Breast epithelium (tissue), 4 donors: ENCODE data around the gene SLC39A13. TPM values are rescaled to one million over a fixed set of nuclear protein-coding genes. Genes with fewer than 3 reads are reported as not detected.

Source experiments
- DNase-seq, 2 donors: peaks; one replicate each; pipeline ENCODE4 v3.0.0-alpha.2; 2019; ENCODE audit warnings: low spot score in 2 of 2
- H3K27ac ChIP-seq, 2 donors: fragments of 200-600 bp; sonication (generic) in 1 of 2; one replicate each; pipeline ENCODE4 v1.5.1; 2016 to 2019; ENCODE audit warnings: mild to moderate bottlenecking in 1 of 2
- H3K27me3 ChIP-seq, 2 donors: fragments of 200-600 bp; sonication (generic) in 1 of 2; one replicate each; pipeline versions ENCODE4 v1.5.1 to v1.6.0; 2017 to 2019; ENCODE audit warnings: control low read depth in 1 of 2, mild to moderate bottlenecking in 1 of 2
- H3K36me3 ChIP-seq: fragments of 200-600 bp; one replicate; pipeline ENCODE4 v1.5.1; 2019
- H3K4me1 ChIP-seq, 2 donors: fragments of 200-600 bp; sonication (generic); one replicate each; pipeline ENCODE4 v1.5.1; 2016 to 2019; ENCODE audit warnings: control low read depth in 1 of 2
- H3K4me3 ChIP-seq, 3 donors: fragments of 200-600 bp; sonication (generic); 1 replicate in 2 of 3; 2 replicates in 1 of 3; pipeline ENCODE4 v1.5.1; 2016 to 2019; ENCODE audit warnings: mild to moderate bottlenecking in 3 of 3, moderate library complexity in 2 of 3
- H3K9me3 ChIP-seq, 2 donors: fragments of 200-600 bp; sonication (generic) in 1 of 2; one replicate each; pipeline ENCODE4 v1.5.1; 2016 to 2019; ENCODE audit warnings: control low read depth in 1 of 2
- POLR2A ChIP-seq: fragments of 450-650 bp; IDR thresholded peaks from one replicate; pipeline ENCODE4 v1.6.1; 2016; ENCODE audit warnings: antibody characterized with exemption, mild to moderate bottlenecking, moderate library complexity
- POLR2AphosphoS5 ChIP-seq, 3 donors: sonication (generic); formaldehyde crosslinking; IDR thresholded peaks; one replicate each; pipeline ENCODE4 v1.6.1; 2017; ENCODE audit warnings: antibody characterized with exemption in 3 of 3
- intact Hi-C: fragments of 100-400 bp; cut with DNase I; formaldehyde crosslinking; loops from one replicate; pipeline ENCODE4 v1.15.1; 2023; ENCODE audit warnings: low total_unique reads
- total RNA-seq, 3 donors: library from RNA; depleted of rRNA; stranded (reverse); fragments of >200 nt; gene quantifications; one replicate each; pipeline ENCODE4 v1.1.0, GENCODE V29; 2016
- TF ChIP-seq, protein P1 (sequence below), 3 donors: fragments of 450-650 bp; IDR thresholded peaks; one replicate each; pipeline ENCODE4 v1.5.1; 2016 to 2017; ENCODE audit warnings: antibody characterized with exemption in 3 of 3, mild to moderate bottlenecking in 3 of 3, moderate library complexity in 3 of 3

The SLC39A13 gene
- total RNA-seq, 3 donors from 2014 or later: 42.9 to 58.1 (median 52.8) TPM

DNA sequence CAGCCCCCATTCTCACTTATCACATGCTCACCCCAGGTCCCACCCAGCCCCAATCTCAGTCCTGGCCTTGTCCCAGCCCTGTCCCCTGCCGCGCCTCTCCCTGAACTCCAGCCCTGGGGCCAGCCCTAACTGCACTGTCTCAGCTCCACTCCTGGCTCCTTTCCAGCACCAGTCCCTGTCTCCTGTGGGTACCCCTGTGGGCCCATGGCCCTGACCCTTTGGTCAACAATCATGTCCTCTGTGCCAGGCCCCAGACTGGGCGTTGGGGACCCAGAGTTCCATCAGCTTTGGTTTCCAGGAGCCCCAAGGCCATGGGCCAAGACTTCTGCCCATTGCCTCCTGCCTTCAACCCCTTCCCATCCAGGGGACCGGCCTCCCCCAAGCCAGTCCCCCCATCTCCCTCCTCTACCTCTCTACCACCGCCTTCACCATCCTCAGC, 30.8 kb upstream of the SLC39A13 start:
- H3K27ac ChIP-seq: no peak overlapping the region
- TF ChIP-seq, protein P1, sequence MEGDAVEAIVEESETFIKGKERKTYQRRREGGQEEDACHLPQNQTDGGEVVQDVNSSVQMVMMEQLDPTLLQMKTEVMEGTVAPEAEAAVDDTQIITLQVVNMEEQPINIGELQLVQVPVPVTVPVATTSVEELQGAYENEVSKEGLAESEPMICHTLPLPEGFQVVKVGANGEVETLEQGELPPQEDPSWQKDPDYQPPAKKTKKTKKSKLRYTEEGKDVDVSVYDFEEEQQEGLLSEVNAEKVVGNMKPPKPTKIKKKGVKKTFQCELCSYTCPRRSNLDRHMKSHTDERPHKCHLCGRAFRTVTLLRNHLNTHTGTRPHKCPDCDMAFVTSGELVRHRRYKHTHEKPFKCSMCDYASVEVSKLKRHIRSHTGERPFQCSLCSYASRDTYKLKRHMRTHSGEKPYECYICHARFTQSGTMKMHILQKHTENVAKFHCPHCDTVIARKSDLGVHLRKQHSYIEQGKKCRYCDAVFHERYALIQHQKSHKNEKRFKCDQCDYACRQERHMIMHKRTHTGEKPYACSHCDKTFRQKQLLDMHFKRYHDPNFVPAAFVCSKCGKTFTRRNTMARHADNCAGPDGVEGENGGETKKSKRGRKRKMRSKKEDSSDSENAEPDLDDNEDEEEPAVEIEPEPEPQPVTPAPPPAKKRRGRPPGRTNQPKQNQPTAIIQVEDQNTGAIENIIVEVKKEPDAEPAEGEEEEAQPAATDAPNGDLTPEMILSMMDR (IDR thresholded peaks at IDR 0.05): no peak
- no peak for TF ChIP-seq POLR2AphosphoS5 (IDR thresholded peaks at IDR 0.05)
- no peak for TF ChIP-seq POLR2A
- no peaks in the 10 kb centered on the region for H3K9me3 ChIP-seq
- H3K27me3 ChIP-seq: no peaks in the 10 kb centered on the region
- no peak for DNase-seq
- intact Hi-C loops: no loop called here
- no peaks in the 10 kb centered on the region for H3K36me3 ChIP-seq
- no peaks in the 10 kb centered on the region for H3K4me1 ChIP-seq
- peak overlapping the region; percentile 24 to 51 (median 44) for H3K4me3 ChIP-seq

DNA sequence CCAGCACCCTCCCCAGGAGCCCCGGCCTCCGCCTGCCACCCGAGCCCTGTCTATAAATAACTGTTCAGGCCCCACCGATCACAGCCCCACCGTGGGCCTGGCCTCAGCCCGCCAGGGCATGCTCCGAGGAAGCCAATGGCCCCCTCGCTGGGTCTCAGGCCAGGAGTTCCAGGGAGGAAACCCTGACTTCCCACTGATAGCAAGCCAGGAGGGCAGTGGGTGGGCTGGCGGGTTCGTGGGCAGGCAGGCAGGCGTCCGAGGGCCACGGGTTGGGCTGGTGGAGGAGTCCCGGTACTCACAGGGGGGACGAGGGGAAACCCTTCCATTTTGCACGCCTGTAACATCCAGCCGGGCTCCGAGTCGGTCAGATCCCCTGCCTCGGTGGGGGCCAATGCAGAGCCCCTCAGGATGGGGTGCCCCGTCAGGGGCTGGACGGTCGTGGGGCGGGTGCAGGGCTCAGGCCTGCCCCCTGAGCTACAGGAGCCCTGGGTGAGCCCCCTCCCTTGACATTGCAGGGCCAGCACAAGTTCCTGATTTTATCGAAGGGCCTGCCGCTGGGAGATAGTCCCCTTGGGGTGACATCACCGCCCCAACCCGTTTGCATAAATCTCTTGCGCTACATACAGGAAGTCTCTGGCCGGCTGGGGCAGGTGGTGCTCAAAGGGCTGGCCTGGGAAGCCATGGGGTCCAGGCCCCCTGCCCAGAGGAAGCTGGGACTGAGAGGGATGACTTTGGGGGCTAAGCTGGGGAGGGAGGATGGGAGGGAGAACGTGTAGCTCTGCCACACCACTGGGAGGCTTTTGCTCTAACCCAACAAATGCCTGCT, 30.2 kb upstream of the SLC39A13 start, which contains the start of gene SPI1:
SPI1 (minus strand) TSS at position 538 of the 826 bp plus-strand sequence; CDS start at position 344, 194 bp downstream.
- Histone ChIP-seq H3K4me1 (no peaks in the 10 kb centered on the region), H3K9me3 (no peaks in the 10 kb centered on the region), H3K27me3 (no peaks in the 10 kb centered on the region), H3K36me3 (no peaks in the 10 kb centered on the region), H3K4me3 (peak within 1 kb of the TSS; percentile 24 to 51 (median 44)), H3K27ac (no peak within 1 kb of the TSS)
- DNase-seq: peak in 1 of 2 donors; percentile 28
- intact Hi-C loops: no loop called here
- no peak for TF ChIP-seq POLR2AphosphoS5 (IDR thresholded peaks at IDR 0.05)
- TF ChIP-seq POLR2A: no peak
- TF ChIP-seq, protein P1 (IDR thresholded peaks at IDR 0.05): no peak

DNA sequence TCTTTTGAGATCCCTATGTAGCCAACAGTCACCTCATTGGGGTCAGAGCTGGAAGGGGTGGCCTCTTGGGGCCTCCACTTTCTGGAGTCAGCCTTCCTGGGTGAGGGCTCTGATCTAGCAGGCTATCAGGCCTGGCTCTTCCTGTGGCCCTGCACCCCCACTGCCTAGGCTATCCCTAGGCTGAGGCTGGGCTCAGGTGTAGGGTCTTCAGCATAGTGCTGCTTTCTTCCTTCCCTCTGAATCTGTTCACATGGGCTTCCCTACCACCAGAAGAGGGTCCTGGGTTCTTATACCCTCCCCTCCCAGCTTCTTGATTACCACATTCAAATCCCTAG, 29.6 kb upstream of the SLC39A13 start:
- intact Hi-C loops: no loop called here
- no peak overlapping the region for H3K4me3 ChIP-seq

DNA sequence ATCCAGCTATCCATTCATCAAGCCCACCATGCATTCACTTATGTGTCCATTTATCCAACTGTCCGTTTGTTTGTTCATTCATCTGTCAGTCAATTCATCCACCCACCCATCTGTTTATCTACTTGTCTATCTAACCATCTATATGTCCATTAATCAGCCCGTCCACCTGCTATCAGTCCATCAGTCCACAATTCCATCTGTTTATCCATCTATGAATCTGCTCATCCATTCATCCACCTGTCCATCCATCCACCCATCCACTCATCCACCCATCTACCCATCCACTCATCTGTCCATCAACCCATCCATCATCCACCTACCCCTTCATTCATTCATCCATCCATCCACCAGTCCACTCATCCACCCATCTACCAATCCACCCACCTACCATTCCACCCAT, 29.1 kb upstream of the SLC39A13 start:
- TF ChIP-seq POLR2AphosphoS5 (IDR thresholded peaks at IDR 0.05) (no peak), POLR2A (no peak)
- TF ChIP-seq, protein P1 (IDR thresholded peaks at IDR 0.05): no peak
- no peaks in the 10 kb centered on the region for H3K4me1 ChIP-seq
- H3K9me3 ChIP-seq: no peaks in the 10 kb centered on the region
- no peaks in the 10 kb centered on the region for H3K36me3 ChIP-seq
- no peaks in the 10 kb centered on the region for H3K27me3 ChIP-seq
- intact Hi-C loops: no loop called here
- H3K27ac ChIP-seq: no peak overlapping the region
- H3K4me3 ChIP-seq: no peak overlapping the region
- no peak for DNase-seq

More for the DNA sequence above, 29.6 kb upstream of the SLC39A13 start:
- no peak for TF ChIP-seq POLR2AphosphoS5 (IDR thresholded peaks at IDR 0.05)
- TF ChIP-seq POLR2A: no peak
- TF ChIP-seq, protein P1 (IDR thresholded peaks at IDR 0.05): no peak
- Histone ChIP-seq H3K9me3 (no peaks in the 10 kb centered on the region), H3K27me3 (no peaks in the 10 kb centered on the region), H3K4me1 (no peaks in the 10 kb centered on the region), H3K27ac (no peak overlapping the region), H3K36me3 (no peaks in the 10 kb centered on the region)
- no peak for DNase-seq

DNA sequence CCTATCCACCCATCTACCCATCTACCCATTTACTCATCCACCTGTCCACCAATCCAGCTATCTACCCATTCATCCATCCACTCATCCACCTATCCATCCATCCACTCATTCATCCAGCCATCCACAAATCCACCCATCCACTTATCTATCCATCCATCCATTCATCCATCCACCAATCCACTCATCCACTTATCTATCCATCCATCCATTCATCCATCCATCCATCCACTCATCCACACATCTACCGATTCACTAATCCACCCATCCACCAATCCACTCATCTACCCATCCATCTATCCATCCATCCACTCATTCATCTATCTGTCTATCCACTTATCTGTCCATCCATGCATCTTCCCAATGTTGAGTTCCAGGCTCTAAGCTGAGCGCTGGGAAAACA, 28.3 kb upstream of the SLC39A13 start:
- Histone ChIP-seq H3K27ac (no peak overlapping the region), H3K36me3 (no peaks in the 10 kb centered on the region), H3K9me3 (no peaks in the 10 kb centered on the region), H3K4me3 (no peak overlapping the region), H3K4me1 (no peaks in the 10 kb centered on the region), H3K27me3 (no peaks in the 10 kb centered on the region)
- TF ChIP-seq POLR2AphosphoS5 (IDR thresholded peaks at IDR 0.05): no peak
- no peak for TF ChIP-seq POLR2A
- TF ChIP-seq, protein P1 (IDR thresholded peaks at IDR 0.05): no peak
- DNase-seq: no peak
- intact Hi-C loops: no loop called here
